Uterus (tissue), 2 donors: ENCODE results near the gene SLC25A12.

Experiments
- POLR2A ChIP-seq, 2 donors: fragments of 450-650 bp; IDR thresholded peaks; one replicate each; pipeline ENCODE4 v1.6.1; 2016; ENCODE audit warnings: antibody characterized with exemption in 2 of 2, mild to moderate bottlenecking in 1 of 2, moderate library complexity in 1 of 2
- TF ChIP-seq, protein P1 (sequence below), 4 experiments: fragments of 200-600 bp in 2 of 4; fragments of 450-650 bp in 2 of 4; sonication (generic) in 2 of 4; IDR thresholded peaks; one replicate each; pipeline ENCODE4 v1.5.1; 2016 to 2019; ENCODE audit warnings: antibody characterized with exemption in 4 of 4, mild to moderate bottlenecking in 2 of 4, moderate library complexity in 1 of 4

DNA sequence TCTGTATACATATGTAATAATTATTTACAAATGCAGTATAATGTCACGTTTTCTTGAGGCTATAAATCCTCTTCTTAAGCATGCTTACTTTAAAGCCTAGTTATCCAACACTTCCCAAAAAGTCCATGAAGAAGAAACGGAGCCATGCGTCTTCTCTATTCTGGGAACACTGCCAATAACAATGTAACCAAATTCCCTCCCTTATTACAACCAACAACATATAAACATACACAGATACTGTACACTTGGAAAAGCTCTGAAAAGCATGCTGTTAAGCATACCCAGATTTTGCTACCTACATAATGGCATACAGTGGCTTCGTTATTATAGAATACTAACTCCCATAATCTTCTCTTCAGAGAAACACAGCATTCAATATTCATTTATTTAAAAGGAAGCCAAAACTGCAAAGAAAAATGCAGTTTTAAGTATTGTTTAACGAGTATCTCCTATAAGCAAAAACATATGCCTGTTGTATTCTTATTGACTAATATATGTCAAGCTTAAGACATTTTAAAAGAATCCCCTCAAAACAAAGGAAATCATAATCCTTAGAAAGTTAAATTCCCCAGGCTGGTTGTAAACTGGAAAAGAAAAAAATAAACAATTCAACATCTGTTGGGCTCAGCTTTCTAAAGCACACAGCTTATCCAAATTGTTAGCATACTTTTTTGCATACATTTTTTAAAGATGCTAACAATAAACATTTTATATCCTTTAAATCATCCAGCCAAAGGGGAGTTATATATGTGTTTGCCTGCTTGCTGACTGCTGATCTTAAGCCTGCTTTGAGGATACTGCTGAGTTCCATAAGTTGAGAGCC is 83.4 kb downstream of the SLC25A12 start:
- TF ChIP-seq, protein P1, sequence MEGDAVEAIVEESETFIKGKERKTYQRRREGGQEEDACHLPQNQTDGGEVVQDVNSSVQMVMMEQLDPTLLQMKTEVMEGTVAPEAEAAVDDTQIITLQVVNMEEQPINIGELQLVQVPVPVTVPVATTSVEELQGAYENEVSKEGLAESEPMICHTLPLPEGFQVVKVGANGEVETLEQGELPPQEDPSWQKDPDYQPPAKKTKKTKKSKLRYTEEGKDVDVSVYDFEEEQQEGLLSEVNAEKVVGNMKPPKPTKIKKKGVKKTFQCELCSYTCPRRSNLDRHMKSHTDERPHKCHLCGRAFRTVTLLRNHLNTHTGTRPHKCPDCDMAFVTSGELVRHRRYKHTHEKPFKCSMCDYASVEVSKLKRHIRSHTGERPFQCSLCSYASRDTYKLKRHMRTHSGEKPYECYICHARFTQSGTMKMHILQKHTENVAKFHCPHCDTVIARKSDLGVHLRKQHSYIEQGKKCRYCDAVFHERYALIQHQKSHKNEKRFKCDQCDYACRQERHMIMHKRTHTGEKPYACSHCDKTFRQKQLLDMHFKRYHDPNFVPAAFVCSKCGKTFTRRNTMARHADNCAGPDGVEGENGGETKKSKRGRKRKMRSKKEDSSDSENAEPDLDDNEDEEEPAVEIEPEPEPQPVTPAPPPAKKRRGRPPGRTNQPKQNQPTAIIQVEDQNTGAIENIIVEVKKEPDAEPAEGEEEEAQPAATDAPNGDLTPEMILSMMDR (IDR thresholded peaks at IDR 0.05) = no peak
- no peak for TF ChIP-seq POLR2A (IDR thresholded peaks at IDR 0.05)
